HFFc6 (cell line): ENCODE measurements around the gene HIP1. TPM values are rescaled to one million over a fixed set of nuclear protein-coding genes. Genes with fewer than 3 reads are reported as not detected.

Experiments used
- DNase-seq: peaks from one replicate; pipeline ENCODE4 v3.0.0-alpha.2; 2018
- H3K27ac Mint-ChIP-seq: 2 replicates; pipeline ENCODE4 v1.8.0; 2020; ENCODE audit warnings: mild to moderate bottlenecking, mixed read lengths
- H3K27me3 Mint-ChIP-seq: 2 replicates; pipeline ENCODE4 v1.8.0; 2021; ENCODE audit warnings: mild to moderate bottlenecking, moderate library complexity, mixed read lengths; ENCODE audit not compliant: insufficient read depth
- H3K36me3 Mint-ChIP-seq: 2 replicates; pipeline ENCODE4 v1.8.0; 2021; ENCODE audit warnings: low read depth, mixed read lengths
- H3K4me1 Mint-ChIP-seq: 2 replicates; pipeline ENCODE4 v1.8.0; 2020; ENCODE audit warnings: low read depth, mixed read lengths
- H3K4me3 Mint-ChIP-seq: 2 replicates; pipeline ENCODE4 v1.8.0; 2020; ENCODE audit warnings: mild to moderate bottlenecking, moderate library complexity, mixed read lengths
- H3K9me3 Mint-ChIP-seq: 2 replicates; pipeline ENCODE4 v1.8.0; 2020; ENCODE audit warnings: mild to moderate bottlenecking, mixed read lengths
- total RNA-seq, 6 experiments: library from RNA; stranded (reverse); fragmentation: NEBNext Ultra II Directional; extraction: Animal tissue kit (Norgen Biotek cat#: 25700); gene quantifications; 2 replicates in 1 of 6; 3 replicates in 5 of 6; pipeline ENCODE4 v1.2.3, GENCODE V29; 2021
- TF ChIP-seq, protein P1 (sequence below): fragments of 200-600 bp; sonication (generic); IDR thresholded peaks from 2 replicates; pipeline ENCODE4 v1.5.0; 2021; ENCODE audit warnings: antibody characterized with exemption, mild to moderate bottlenecking

The HIP1 gene
- total RNA-seq, 6 experiments from 2014 or later, result 15.1 to 32.2 (median 28.7) TPM

DNA sequence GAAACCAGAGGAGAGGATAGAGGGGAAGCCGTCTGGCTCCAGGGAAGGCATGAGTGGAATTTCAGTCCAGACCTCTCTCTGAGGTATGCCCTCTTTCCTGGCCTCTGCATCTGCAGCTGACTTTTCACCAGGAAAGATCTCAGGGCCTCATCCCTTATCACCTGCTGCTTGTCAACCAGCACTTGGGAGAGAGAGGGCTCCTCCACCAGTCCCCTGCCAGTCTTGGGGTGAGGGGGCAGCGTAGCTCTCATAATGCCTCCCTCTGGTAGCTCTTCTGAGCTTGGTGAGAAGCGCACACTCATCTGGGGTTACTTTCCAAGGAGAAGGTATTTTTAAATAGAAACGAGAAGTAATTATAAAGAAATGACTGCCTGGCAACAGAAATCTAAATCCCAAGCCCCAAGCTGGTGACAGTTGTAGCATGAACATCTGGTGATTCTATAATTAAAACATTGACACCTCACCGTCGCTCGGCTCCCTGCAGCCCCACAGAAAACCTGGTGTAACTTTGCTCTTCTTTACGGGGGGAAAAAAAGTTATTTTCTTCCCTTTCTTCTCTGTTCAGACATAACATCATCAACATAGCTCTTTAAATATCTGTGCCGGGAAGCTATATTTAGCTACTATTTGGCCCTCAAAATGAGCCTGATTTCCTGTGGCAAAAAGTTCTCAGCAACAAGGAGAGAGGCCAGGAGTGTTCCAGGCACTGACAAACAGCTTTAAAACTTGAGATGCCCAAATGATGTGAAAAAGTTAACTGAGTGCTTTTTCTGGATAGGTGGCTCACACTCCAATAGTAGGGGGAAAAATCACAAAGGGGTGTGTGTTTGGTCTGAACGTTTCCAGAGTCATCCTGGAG, 26.9 kb downstream of the HIP1 start:
- H3K4me3 Mint-ChIP-seq, result peak overlapping the region; percentile 53
- no peaks in the 10 kb centered on the region; the same call in 1 of the 2 replicates for H3K27me3 Mint-ChIP-seq
- H3K27ac Mint-ChIP-seq, result peak overlapping the region; percentile 74
- H3K9me3 Mint-ChIP-seq, result peaks cover 28% of the 10 kb centered on the region
- H3K4me1 Mint-ChIP-seq, result peaks cover 46% of the 10 kb centered on the region
- peak; percentile 60 for DNase-seq
- TF ChIP-seq, protein P1, sequence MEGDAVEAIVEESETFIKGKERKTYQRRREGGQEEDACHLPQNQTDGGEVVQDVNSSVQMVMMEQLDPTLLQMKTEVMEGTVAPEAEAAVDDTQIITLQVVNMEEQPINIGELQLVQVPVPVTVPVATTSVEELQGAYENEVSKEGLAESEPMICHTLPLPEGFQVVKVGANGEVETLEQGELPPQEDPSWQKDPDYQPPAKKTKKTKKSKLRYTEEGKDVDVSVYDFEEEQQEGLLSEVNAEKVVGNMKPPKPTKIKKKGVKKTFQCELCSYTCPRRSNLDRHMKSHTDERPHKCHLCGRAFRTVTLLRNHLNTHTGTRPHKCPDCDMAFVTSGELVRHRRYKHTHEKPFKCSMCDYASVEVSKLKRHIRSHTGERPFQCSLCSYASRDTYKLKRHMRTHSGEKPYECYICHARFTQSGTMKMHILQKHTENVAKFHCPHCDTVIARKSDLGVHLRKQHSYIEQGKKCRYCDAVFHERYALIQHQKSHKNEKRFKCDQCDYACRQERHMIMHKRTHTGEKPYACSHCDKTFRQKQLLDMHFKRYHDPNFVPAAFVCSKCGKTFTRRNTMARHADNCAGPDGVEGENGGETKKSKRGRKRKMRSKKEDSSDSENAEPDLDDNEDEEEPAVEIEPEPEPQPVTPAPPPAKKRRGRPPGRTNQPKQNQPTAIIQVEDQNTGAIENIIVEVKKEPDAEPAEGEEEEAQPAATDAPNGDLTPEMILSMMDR, result no peak
- H3K36me3 Mint-ChIP-seq, result peaks cover 33% of the 10 kb centered on the region

DNA sequence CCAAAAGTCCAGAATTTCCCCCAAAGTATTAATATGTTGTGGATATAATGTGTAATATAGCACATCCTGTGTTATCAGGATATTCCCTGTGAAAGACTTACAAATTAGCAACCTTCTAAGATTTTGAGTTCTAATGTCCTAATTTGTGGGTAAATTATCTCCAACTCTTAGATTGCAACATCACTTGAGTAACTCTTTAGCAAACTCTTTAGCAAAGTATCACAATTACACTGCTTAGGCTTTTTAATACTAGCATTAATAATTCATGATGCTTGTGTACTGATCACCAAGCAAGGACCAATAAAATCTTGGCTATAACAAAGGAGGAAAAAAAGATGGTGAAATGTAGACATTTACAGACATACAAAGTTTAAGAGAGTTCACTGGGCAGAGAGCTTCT, 27.7 kb downstream of the HIP1 start:
- TF ChIP-seq, protein P1, result no peak
- H3K9me3 Mint-ChIP-seq, result peaks cover 28% of the 10 kb centered on the region
- no peak for DNase-seq
- no peaks in the 10 kb centered on the region; the same call in 1 of the 2 replicates for H3K27me3 Mint-ChIP-seq
- peak overlapping the region; percentile 53 for H3K4me3 Mint-ChIP-seq
- peak overlapping the region; percentile 74 for H3K27ac Mint-ChIP-seq
- H3K36me3 Mint-ChIP-seq, result peaks cover 33% of the 10 kb centered on the region
- H3K4me1 Mint-ChIP-seq, result peaks cover 43% of the 10 kb centered on the region

DNA sequence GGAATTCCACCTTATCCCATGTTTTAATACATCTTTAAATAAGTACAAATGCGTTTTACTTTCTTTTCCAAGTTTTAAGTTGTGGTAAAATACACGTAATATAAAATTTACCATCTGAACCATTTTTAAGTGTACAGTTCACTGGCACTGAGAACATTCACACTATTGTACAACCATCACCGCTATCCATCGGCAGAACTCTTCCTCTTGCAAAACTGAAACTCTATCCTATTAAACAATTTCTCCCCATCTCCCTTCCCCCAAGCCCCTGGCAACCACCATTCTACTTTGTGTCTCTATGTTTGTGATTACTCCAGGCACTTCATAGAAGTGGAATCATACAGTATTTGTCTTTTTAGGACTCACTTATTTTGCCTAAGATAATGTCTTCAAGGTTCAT, 33.8 kb downstream of the HIP1 start:
- peaks cover 3% of the 10 kb centered on the region; the same call in 1 of the 2 replicates for H3K27me3 Mint-ChIP-seq
- peaks cover 18% of the 10 kb centered on the region for H3K36me3 Mint-ChIP-seq
- TF ChIP-seq, protein P1, result no peak
- no peak overlapping the region for H3K27ac Mint-ChIP-seq
- peaks cover 4% of the 10 kb centered on the region; the same call in 1 of the 2 replicates for H3K4me1 Mint-ChIP-seq
- no peak for DNase-seq
- peaks cover 16% of the 10 kb centered on the region for H3K9me3 Mint-ChIP-seq
- H3K4me3 Mint-ChIP-seq, result no peak overlapping the region

DNA sequence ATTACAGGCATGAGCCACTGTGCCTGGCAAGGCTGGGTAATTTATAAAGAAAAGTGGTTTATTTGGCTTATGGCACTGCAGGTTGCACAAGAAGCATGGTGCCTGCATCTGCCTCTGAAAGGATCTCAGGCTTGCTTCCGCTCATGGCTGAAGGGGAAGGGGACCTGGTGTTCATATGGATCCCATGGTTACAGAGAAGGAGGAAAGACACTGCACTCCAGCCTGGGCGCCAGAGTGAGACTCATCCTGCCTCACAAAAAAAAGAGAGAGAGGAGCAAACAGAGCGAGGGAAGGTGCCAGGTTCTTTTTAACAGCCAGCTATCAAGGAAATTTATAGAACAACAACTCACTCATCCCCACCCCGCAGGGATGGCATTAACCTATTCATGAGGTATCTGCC, 36.2 kb downstream of the HIP1 start:
- H3K27me3 Mint-ChIP-seq, result peaks cover 3% of the 10 kb centered on the region; the same call in 1 of the 2 replicates
- H3K9me3 Mint-ChIP-seq, result no peaks in the 10 kb centered on the region
- H3K4me1 Mint-ChIP-seq, result peaks cover 4% of the 10 kb centered on the region; the same call in 1 of the 2 replicates
- H3K36me3 Mint-ChIP-seq, result 0 out of 2 replicates have a peak, but pooled peaks cover 4% of the 10 kb centered on the region
- DNase-seq, result no peak
- no peak overlapping the region for H3K4me3 Mint-ChIP-seq
- TF ChIP-seq, protein P1, result no peak
- no peak overlapping the region for H3K27ac Mint-ChIP-seq

DNA sequence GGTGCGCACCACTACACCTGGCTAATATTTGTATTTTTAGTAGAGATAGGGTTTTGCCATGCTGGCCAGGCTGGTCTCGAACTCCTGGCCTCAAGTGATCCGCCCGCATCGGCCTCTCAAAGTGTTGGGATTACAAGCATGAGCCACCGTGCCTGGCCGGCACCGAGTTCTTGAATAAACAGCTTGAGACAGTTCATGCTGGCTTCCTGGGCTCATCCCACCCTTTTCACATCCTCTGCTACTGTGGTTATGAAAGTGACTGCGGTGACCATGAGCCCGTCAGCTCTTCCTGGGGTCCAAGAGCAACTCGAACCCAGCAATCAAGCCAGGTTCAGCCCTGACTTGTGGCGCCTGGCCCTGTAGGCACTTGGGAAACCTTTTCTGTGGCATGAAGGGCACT, 38.7 kb downstream of the HIP1 start:
- H3K27ac Mint-ChIP-seq, result no peak overlapping the region

More for the DNA sequence above, 38.7 kb downstream of the HIP1 start:
- no peak overlapping the region for H3K4me3 Mint-ChIP-seq
- H3K36me3 Mint-ChIP-seq, result 0 out of 2 replicates have a peak, but pooled peaks cover 4% of the 10 kb centered on the region
- DNase-seq, result no peak
- TF ChIP-seq, protein P1, result no peak
- H3K9me3 Mint-ChIP-seq, result no peaks in the 10 kb centered on the region
- peaks cover 4% of the 10 kb centered on the region; the same call in 1 of the 2 replicates for H3K4me1 Mint-ChIP-seq
- peaks cover 6% of the 10 kb centered on the region for H3K27me3 Mint-ChIP-seq
